Stimulated activated CD4-positive, alpha-beta T cell treated with anti-CD3 and anti-CD28 coated beads, Interleukin-12 subunit alpha, Interleukin-12 subunit beta, amount 100 ng/mL, for 4 hours (primary cell): ENCODE data around the gene EIPR1.

Source experiments
- DNase-seq: peaks from one replicate; pipeline ENCODE4 v3.0.0-alpha.2; 2020

Gene EIPR1

GRCh38 chr2:3355951-3356569, 21.6 kb downstream of the EIPR1 start:
- DNase-seq: no peak

GRCh38 chr2:3354986-3355385, 22.6 kb downstream of the EIPR1 start:
- DNase-seq: no peak

GRCh38 chr2:3349211-3349693, 28.4 kb downstream of the EIPR1 start:
- DNase-seq: no peak

GRCh38 chr2:3348767-3349166, 28.9 kb downstream of the EIPR1 start:
- no peak for DNase-seq

- DNase-seq: no peak
Observed at GRCh38 chr2:3345621-3346020, 32.0 kb downstream of the EIPR1 start.

- DNase-seq: no peak
Observed at GRCh38 chr2:3344897-3345296, 32.7 kb downstream of the EIPR1 start.

- no peak for DNase-seq
Observed at GRCh38 chr2:3343012-3343411, 34.6 kb downstream of the EIPR1 start.

- DNase-seq: no peak
Observed at GRCh38 chr2:3342324-3342723, 35.3 kb downstream of the EIPR1 start.

GRCh38 chr2:3341336-3341735, 36.3 kb downstream of the EIPR1 start:
- no peak for DNase-seq

GRCh38 chr2:3340144-3340543, 37.5 kb downstream of the EIPR1 start:
- DNase-seq: no peak

- DNase-seq: no peak
Observed at GRCh38 chr2:3338340-3338739, 39.3 kb downstream of the EIPR1 start.

GRCh38 chr2:3336844-3337243, 40.8 kb downstream of the EIPR1 start:
- DNase-seq: no peak

GRCh38 chr2:3334392-3335345, 42.9 kb downstream of the EIPR1 start:
- DNase-seq: no peak

GRCh38 chr2:3332133-3332532, 45.5 kb downstream of the EIPR1 start:
- no peak for DNase-seq

GRCh38 chr2:3329491-3329890, 48.1 kb downstream of the EIPR1 start:
- DNase-seq: no peak

GRCh38 chr2:3326871-3327270, 50.7 kb downstream of the EIPR1 start:
- DNase-seq: no peak

GRCh38 chr2:3326182-3326537, 51.5 kb downstream of the EIPR1 start:
- DNase-seq: no peak

- DNase-seq: no peak
Observed at GRCh38 chr2:3325458-3326181, 52.0 kb downstream of the EIPR1 start.

GRCh38 chr2:3324404-3325281, 53.0 kb downstream of the EIPR1 start:
- DNase-seq: no peak

- DNase-seq: no peak
Observed at GRCh38 chr2:3324036-3324386, 53.6 kb downstream of the EIPR1 start.

- no peak for DNase-seq
Observed at GRCh38 chr2:3323360-3324035, 54.1 kb downstream of the EIPR1 start.
